ENCODE data around the gene SLC50A1.
"Not testable (repeated sequence)": the region's sequence is repeated elsewhere in the genome, so short reads cannot be mapped to it uniquely, and the experiment has no call there.

The SLC50A1 gene

DNA sequence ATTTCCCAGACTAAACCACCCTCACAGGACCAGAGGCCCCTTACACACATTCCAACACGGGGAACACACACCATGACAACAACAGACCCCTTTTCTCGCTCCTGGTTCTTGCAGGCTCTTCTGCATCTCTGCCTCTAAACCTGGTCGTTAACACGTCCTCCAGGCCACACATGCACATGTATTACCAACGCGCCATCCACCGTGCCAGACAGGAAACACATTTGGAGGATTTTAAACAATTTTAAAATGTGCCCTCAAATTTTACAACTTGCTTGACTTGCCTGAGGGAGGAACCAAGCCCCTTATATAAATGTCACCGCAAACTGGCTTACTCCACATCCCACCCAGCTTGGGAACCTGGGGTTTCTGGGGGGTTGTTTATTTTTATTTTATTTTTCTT lies 24.8 kb upstream of the SLC50A1 start:
- ChIA-PET CTCF (no interaction called here), POLR2A (no interaction called here)
- no peak for TF ChIP-seq FOXA1 (IDR thresholded peaks at IDR 0.05)
- TF ChIP-seq, protein P1, sequence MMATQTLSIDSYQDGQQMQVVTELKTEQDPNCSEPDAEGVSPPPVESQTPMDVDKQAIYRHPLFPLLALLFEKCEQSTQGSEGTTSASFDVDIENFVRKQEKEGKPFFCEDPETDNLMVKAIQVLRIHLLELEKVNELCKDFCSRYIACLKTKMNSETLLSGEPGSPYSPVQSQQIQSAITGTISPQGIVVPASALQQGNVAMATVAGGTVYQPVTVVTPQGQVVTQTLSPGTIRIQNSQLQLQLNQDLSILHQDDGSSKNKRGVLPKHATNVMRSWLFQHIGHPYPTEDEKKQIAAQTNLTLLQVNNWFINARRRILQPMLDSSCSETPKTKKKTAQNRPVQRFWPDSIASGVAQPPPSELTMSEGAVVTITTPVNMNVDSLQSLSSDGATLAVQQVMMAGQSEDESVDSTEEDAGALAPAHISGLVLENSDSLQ (IDR thresholded peaks at IDR 0.05): no peak
- no peak for TF ChIP-seq SUZ12 (IDR thresholded peaks at IDR 0.05)
- no peak for TF ChIP-seq ELF4 (IDR thresholded peaks at IDR 0.05)
- TF ChIP-seq HDGF (IDR thresholded peaks at IDR 0.05; ENCODE audit: borderline replicate concordance): no peak
- TF ChIP-seq FOXK2 (IDR thresholded peaks at IDR 0.05): no peak
- no peak for DNase-seq (ENCODE audit: extremely low spot score)

DNA sequence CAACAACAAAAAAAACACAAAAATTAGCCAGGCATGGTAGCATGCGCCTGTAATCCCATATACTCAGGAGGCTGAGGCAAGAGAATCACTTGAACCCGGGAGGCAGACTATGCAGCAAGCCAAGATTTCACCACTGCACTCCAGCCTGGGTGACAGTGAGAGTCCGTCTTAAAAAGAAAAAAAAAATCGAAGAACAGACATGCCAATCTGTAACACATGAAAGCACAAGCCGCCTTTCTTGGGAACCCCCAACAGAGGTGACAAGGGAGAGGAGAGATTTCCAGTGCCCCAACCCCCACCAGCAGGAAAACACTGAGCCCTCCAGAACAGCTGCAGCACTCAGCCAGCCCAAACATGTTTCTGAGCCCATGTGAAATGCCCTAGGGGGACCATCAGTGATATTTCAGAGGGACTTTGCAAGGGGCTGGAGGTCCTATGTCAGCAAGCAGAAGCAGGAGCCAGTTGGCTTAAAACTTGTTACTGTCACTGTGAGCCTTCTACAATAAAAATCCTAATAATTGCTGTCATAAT lies 22.1 kb upstream of the SLC50A1 start:
- no peak for DNase-seq (ENCODE audit: extremely low spot score)
- ChIA-PET CTCF (no interaction called here), POLR2A (no interaction called here)
- TF ChIP-seq HDGF (IDR thresholded peaks at IDR 0.05; ENCODE audit: borderline replicate concordance) (no peak), LEF1 (IDR thresholded peaks at IDR 0.05; ENCODE audit: borderline replicate concordance) (no peak), L3MBTL2 (conservative IDR thresholded peaks at IDR 0.05) (no peak), CTBP1 (IDR thresholded peaks at IDR 0.05; ENCODE audit: borderline replicate concordance) (no peak), ELF4 (IDR thresholded peaks at IDR 0.05) (no peak), BHLHE40 (IDR thresholded peaks at IDR 0.05; ENCODE audit: borderline replicate concordance) (no peak), FOXK2 (IDR thresholded peaks at IDR 0.05) (no peak), SUZ12 (IDR thresholded peaks at IDR 0.05) (no peak), ARNT (IDR thresholded peaks at IDR 0.05) (no peak), SP1 (IDR thresholded peaks at IDR 0.05) (no peak), FOXM1 (IDR thresholded peaks at IDR 0.05; ENCODE audit: borderline replicate concordance) (no peak), ZNF384 (IDR thresholded peaks at IDR 0.05) (no peak), NFRKB (IDR thresholded peaks at IDR 0.05) (no peak), TARDBP (IDR thresholded peaks at IDR 0.05) (no peak), FOXA1 (IDR thresholded peaks at IDR 0.05) (no peak)
- TF ChIP-seq, protein P1 (IDR thresholded peaks at IDR 0.05): no peak

DNA sequence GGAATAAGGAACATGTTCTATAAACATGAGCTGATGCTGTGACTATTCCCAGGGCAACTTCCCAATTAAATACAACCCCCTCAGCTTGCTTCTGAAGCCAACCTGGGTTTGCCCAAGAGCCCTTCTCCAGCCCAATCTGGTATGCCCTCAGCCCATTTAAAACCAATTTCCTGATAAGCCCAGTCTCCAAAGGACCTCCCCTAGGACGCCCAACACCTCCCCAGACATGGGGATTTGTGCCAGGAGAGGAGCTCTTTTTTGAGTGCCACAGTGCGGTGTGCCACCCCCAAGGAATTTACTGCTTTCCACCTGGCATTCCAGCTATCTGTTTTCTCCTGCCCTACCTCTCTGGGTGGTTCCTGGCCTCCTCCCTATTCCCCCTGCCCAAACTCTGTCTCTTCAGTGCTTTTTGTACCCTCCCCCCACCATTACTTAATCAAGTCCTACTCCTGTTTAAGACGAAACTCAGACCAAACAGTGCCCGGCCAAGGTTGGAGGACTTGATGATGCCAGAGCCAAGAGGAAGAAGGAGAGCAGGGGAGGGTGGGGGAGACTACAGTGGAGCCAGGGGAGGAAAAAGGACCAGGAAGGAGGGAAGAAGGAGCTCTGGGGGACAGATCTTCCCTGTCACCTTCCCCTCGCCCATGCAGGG lies 19.4 kb upstream of the SLC50A1 start:
- POLR2A ChIA-PET: interaction anchor here (1.0 to 3.0 kb wide), 3 partner anchors 9 to 57 kb away, joined by 5 to 12 read pairs (median 6); partner anchors contain the start of genes KRTCAP2 and SLC50A1
- CTCF ChIA-PET: interaction anchor here (0.6 to 2.2 kb wide), 3 partner anchors 25 to 57 kb away, joined by 3 to 7 read pairs (median 6); partner anchors contain the start of gene KRTCAP2
- DNase-seq (ENCODE audit: extremely low spot score): no peak
- TF ChIP-seq ZNF384 (IDR thresholded peaks at IDR 0.05): no peak
- TF ChIP-seq FOXA1 (IDR thresholded peaks at IDR 0.05): no peak
- no peak for TF ChIP-seq ELF4 (IDR thresholded peaks at IDR 0.05)
- TF ChIP-seq SP1 (IDR thresholded peaks at IDR 0.05): no peak

DNA sequence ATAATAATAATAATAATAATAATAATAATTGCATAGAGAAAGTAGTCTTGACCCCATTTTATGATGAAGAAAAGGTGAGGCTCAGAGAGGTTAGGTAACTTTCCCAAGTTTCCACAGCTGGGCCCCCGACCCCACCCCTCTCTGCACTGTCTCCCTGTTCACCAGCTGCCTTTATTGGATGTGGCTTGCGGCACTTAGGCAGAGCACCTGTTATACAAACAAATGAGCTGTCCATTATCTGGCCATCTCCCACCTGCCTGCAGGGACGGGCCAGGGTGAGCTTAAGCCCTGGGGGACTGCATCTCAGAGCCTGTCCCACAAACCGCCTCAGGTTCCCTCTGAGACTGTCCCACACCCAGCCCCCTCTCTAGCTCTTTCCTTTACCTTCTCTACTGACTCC lies 18.0 kb upstream of the SLC50A1 start:
- no peak for DNase-seq (ENCODE audit: extremely low spot score)
- CTCF ChIA-PET: interaction anchor here (0.6 to 1.0 kb wide), 2 partner anchors 10 to 51 kb away, joined by 4 read pairs; partner anchors contain the start of gene EFNA1
- POLR2A ChIA-PET: interaction anchor here (3.0 kb wide), 1 partner anchor 17 kb away, joined by 12 read pairs; the partner anchor contains the start of gene SLC50A1
- TF ChIP-seq FOXA1 (IDR thresholded peaks at IDR 0.05) (no peak), FOXM1 (IDR thresholded peaks at IDR 0.05; ENCODE audit: borderline replicate concordance) (no peak), CTBP1 (IDR thresholded peaks at IDR 0.05; ENCODE audit: borderline replicate concordance) (no peak), ELF4 (IDR thresholded peaks at IDR 0.05) (no peak)

DNA sequence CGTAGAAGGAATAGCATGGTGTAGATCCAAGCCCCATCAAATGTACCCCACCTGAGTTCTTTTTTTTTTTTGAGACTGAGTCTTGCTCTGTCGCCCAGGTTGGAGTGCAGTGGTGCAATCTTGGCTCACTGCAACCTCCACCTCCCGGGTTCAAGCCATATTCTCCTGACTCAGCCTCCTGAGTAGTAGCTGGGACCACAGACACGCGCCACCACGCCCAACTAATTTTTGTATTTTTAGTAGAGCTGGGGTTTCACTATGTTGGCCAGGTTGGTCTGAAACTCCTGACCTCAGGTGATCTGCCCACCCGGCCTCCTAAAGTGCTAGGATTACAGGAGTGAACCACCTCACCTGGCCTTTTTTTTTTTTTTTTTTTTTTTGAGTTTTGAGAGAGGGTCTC lies 17.6 kb upstream of the SLC50A1 start:
- CTCF ChIA-PET: interaction anchor here (0.6 to 1.0 kb wide), 2 partner anchors 10 to 50 kb away, joined by 4 read pairs; partner anchors contain the start of gene EFNA1
- POLR2A ChIA-PET; DNase-seq (ENCODE audit: extremely low spot score): not testable (repeated sequence)

DNA sequence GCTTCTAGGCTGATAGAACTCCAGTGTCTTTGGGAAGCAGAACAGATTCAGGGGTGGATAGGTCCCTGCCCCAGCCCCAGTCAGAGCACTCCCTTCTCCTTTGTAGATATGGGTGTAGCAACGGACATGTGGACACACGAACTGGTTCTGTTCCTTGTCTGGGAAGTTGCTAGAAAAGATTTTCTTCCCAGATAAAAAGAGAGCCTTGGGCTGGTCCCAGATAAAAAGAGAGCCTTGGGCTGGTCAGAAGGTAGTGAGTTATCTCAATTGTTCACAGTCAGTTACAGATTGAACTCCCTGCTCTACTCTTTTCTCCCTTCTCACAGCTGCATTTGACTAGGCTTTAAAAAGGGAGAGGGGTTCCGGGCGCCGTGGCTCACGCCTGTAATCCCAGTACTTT lies 15.4 kb upstream of the SLC50A1 start:
- CTCF ChIA-PET: interaction anchor here (0.7 kb wide), 1 partner anchor 301 kb away, joined by 3 read pairs; no protein-coding TSS in a partner anchor
- POLR2A ChIA-PET: interaction anchor here (0.8 kb wide), 1 partner anchor 15 kb away, joined by 3 read pairs; the partner anchor contains the start of gene SLC50A1
- no peak for DNase-seq (ENCODE audit: extremely low spot score)
- no peak for TF ChIP-seq L3MBTL2 (conservative IDR thresholded peaks at IDR 0.05)
- no peak for TF ChIP-seq FOXK2 (IDR thresholded peaks at IDR 0.05)
- no peak for TF ChIP-seq LEF1 (IDR thresholded peaks at IDR 0.05; ENCODE audit: borderline replicate concordance)
- TF ChIP-seq ZNF384 (IDR thresholded peaks at IDR 0.05): no peak
- no peak for TF ChIP-seq ELF4 (IDR thresholded peaks at IDR 0.05)

DNA sequence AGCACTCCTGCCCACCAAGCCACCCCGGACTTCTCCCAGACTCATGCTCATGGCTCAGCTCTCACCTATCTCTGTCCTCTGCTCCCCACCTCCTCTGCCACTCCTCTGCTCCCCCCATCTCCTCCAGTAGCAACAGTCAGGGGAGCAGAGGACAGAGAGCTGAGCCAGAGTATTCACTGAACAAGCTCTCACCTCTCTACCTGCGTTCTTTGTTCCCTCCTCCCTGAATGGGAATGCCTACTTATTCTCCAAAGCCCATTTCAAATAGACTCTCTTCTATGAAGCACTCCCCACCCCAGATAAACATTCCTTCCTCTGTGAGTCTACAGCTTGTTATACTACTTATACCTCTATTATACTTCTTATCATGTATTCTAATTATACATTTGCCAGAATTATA lies 14.4 kb upstream of the SLC50A1 start:
- TF ChIP-seq ARNT (IDR thresholded peaks at IDR 0.05): no peak
- no peak for TF ChIP-seq TARDBP (IDR thresholded peaks at IDR 0.05)
- TF ChIP-seq HDGF (IDR thresholded peaks at IDR 0.05; ENCODE audit: borderline replicate concordance): no peak
- TF ChIP-seq FOXM1 (IDR thresholded peaks at IDR 0.05; ENCODE audit: borderline replicate concordance): no peak
- TF ChIP-seq FOXK2 (IDR thresholded peaks at IDR 0.05): no peak
- no peak for TF ChIP-seq ELF4 (IDR thresholded peaks at IDR 0.05)
- no peak for TF ChIP-seq LEF1 (IDR thresholded peaks at IDR 0.05; ENCODE audit: borderline replicate concordance)
- TF ChIP-seq SUZ12 (IDR thresholded peaks at IDR 0.05): no peak
- no peak for TF ChIP-seq CTBP1 (IDR thresholded peaks at IDR 0.05; ENCODE audit: borderline replicate concordance)
- TF ChIP-seq, protein P1 (IDR thresholded peaks at IDR 0.05): no peak
- TF ChIP-seq L3MBTL2 (conservative IDR thresholded peaks at IDR 0.05): no peak
- no peak for TF ChIP-seq ZNF384 (IDR thresholded peaks at IDR 0.05)
- TF ChIP-seq BHLHE40 (IDR thresholded peaks at IDR 0.05; ENCODE audit: borderline replicate concordance): no peak
- TF ChIP-seq FOXA1 (IDR thresholded peaks at IDR 0.05): no peak
- no peak for TF ChIP-seq SP1 (IDR thresholded peaks at IDR 0.05)
- TF ChIP-seq NFRKB (IDR thresholded peaks at IDR 0.05): no peak
- DNase-seq (ENCODE audit: extremely low spot score): no peak
- ChIA-PET CTCF (interaction anchor here (0.6 to 1.1 kb wide), 3 partner anchors 24 to 302 kb away, joined by 3 to 5 read pairs (median 3); no protein-coding TSS in a partner anchor), POLR2A (interaction anchor here (0.8 kb wide), 1 partner anchor 14 kb away, joined by 3 read pairs; the partner anchor contains the start of gene SLC50A1)

Data from HEK293T (cell line).